Endothelial cell of umbilical vein (primary cell): ENCODE results near the gene ITGA3. TPM values are rescaled to one million over a fixed set of nuclear protein-coding genes. Genes with fewer than 3 reads are reported as not detected.

Experiments used
- BruUV-seq: library from RNA; stranded (reverse); fragments of 400-500 nt; replicated peaks from 2 replicates; lab custom pipeline; 2021; lab: Mats Ljungman, UMichigan
- CTCF ChIA-PET: fragments of 300-600, 350-600 bp; sonication (Branson Sonifier 250); formaldehyde crosslinking; loops from one replicate; lab custom pipeline; 2021; ENCODE audit warnings: antibody characterized with exemption, inconsistent platforms; lab: Charles Lee
- POLR2A ChIA-PET: fragments of 300-600, 350-600 bp; sonication (Branson Sonifier 250); formaldehyde crosslinking; loops from one replicate; lab custom pipeline; 2021; ENCODE audit warnings: antibody characterized with exemption, inconsistent platforms; lab: Charles Lee
- DNase-seq: peaks from one replicate; pipeline ENCODE4 v3.0.0-alpha.2; 2011; ENCODE audit warnings: low read depth, low spot score
- FAIRE-seq: peaks from 2 replicates; lab custom pipeline; 2011; peaks lifted over from hg19 to GRCh38; lab: Jason Lieb, UNC
- H2AFZ ChIP-seq: 2 replicates; pipeline ENCODE4 v1.6.0; 2012; ENCODE audit warnings: low read depth, low read length, control low read depth, inconsistent platforms
- H3K27ac ChIP-seq: 2 replicates; pipeline ENCODE4 v1.5.1; 2011; ENCODE audit warnings: low read depth, mild to moderate bottlenecking, control low read depth, low read length, moderate library complexity; ENCODE audit not compliant: insufficient read depth
- H3K27me3 ChIP-seq, 2 experiments: 2 replicates each; pipeline versions ENCODE4 v1.6.0 to v1.6.1; 2011; ENCODE audit warnings: low read length in 2 of 2, mixed read lengths in 1 of 2; ENCODE audit not compliant: control insufficient read depth in 2 of 2, insufficient read depth in 2 of 2
- H3K36me3 ChIP-seq, 2 experiments: 2 replicates in 1 of 2; 3 replicates in 1 of 2; pipeline ENCODE4 v1.5.1; 2011; ENCODE audit warnings: low read length in 2 of 2, mild to moderate bottlenecking in 1 of 2, moderate library complexity in 1 of 2; ENCODE audit not compliant: control insufficient read depth in 2 of 2, insufficient read depth in 2 of 2; ENCODE audit errors: extremely low read depth in 1 of 2
- H3K4me1 ChIP-seq: 3 replicates; pipeline ENCODE4 v1.5.1; 2011; ENCODE audit warnings: mild to moderate bottlenecking, low read length; ENCODE audit not compliant: control insufficient read depth, insufficient read depth; ENCODE audit errors: extremely low read depth
- H3K4me2 ChIP-seq: 2 replicates; pipeline ENCODE4 v1.6.1; 2011; ENCODE audit warnings: low read length, control low read depth, mixed read lengths; ENCODE audit not compliant: insufficient read depth
- H3K4me3 ChIP-seq, 3 experiments: fragments of 200-600 bp in 1 of 3; sonication (generic), shearing (Covaris generic) in 1 of 3; replicated peaks in 1 of 3; 2 replicates each; pipeline ENCODE4 v1.5.1; 2011 to 2016; ENCODE audit warnings: control low read depth in 3 of 3, low read length in 3 of 3, mild to moderate bottlenecking in 2 of 3, inconsistent platforms in 1 of 3, low read depth in 1 of 3, moderate library complexity in 1 of 3; ENCODE audit not compliant: insufficient read depth in 1 of 3
- H3K79me2 ChIP-seq: 2 replicates; pipeline ENCODE4 v1.6.0; 2012; ENCODE audit warnings: low read length, inconsistent platforms; ENCODE audit not compliant: control insufficient read depth, insufficient read depth
- H3K9ac ChIP-seq: replicated peaks from 2 replicates; pipeline ENCODE3; 2011; ENCODE audit warnings: low read length, control low read depth; ENCODE audit not compliant: insufficient read depth; ENCODE audit errors: extremely low read depth
- H3K9me1 ChIP-seq: replicated peaks from 3 replicates; pipeline ENCODE4 v1.6.0; 2011; ENCODE audit warnings: mild to moderate bottlenecking, low read length; ENCODE audit not compliant: control insufficient read depth, insufficient read depth; ENCODE audit errors: extremely low read depth
- H3K9me3 ChIP-seq: replicated peaks from 2 replicates; pipeline ENCODE4 v1.5.1; 2012; ENCODE audit warnings: low read length, inconsistent platforms; ENCODE audit not compliant: control insufficient read depth, insufficient read depth
- H4K20me1 ChIP-seq: replicated peaks from 2 replicates; pipeline ENCODE3; 2011; ENCODE audit warnings: mild to moderate bottlenecking, low read length; ENCODE audit not compliant: control insufficient read depth, insufficient read depth; ENCODE audit errors: extremely low read depth
- EZH2 ChIP-seq: IDR thresholded peaks from 2 replicates; pipeline ENCODE4 v1.6.1; 2012; ENCODE audit warnings: borderline replicate concordance, low read depth, mild to moderate bottlenecking, moderate library complexity, low read length, inconsistent platforms; ENCODE audit not compliant: severe bottlenecking
- FOS ChIP-seq: IDR thresholded peaks from 2 replicates; pipeline ENCODE4 v1.6.1; 2011; ENCODE audit warnings: mild to moderate bottlenecking, low read length, moderate library complexity, borderline replicate concordance; ENCODE audit not compliant: insufficient read depth
- GATA2 ChIP-seq: IDR thresholded peaks from 2 replicates; pipeline ENCODE4 v1.7.0; 2011; ENCODE audit warnings: low read depth, mild to moderate bottlenecking, moderate library complexity, mixed read lengths, low read length; ENCODE audit not compliant: insufficient read length, insufficient read depth
- JUN ChIP-seq: IDR thresholded peaks from 2 replicates; pipeline ENCODE4 v1.6.1; 2011; ENCODE audit warnings: borderline replicate concordance, low read depth; ENCODE audit not compliant: insufficient read length, insufficient read depth
- MYC ChIP-seq: IDR thresholded peaks from one replicate; pipeline ENCODE4 v1.6.1; 2011; ENCODE audit warnings: mild to moderate bottlenecking, low read depth, low read length
- POLR2A ChIP-seq: IDR thresholded peaks from 2 replicates; pipeline ENCODE4 v1.6.1; 2012; ENCODE audit warnings: low read depth, mild to moderate bottlenecking, control low read depth, low read length
- POLR2AphosphoS5 ChIP-seq: IDR thresholded peaks from 2 replicates; pipeline ENCODE4 v1.6.1; 2012; ENCODE audit warnings: low read depth, mild to moderate bottlenecking, control low read depth, low read length, moderate library complexity; ENCODE audit not compliant: insufficient read depth
- dilution Hi-C: fragments of 300-500 bp; cut with MboI; formaldehyde crosslinking; loops from one replicate; pipeline ENCODE4 v1.15.0; 2019; ENCODE audit warnings: low sequenced_read_pairs; ENCODE audit not compliant: extremely low pct_ligation_motif_present
- intact Hi-C: fragments of 100-400 bp; cut with micrococcal nuclease; formaldehyde crosslinking; loops from one replicate; pipeline ENCODE4 v1.10.0; 2022
- polyA plus RNA-seq, 4 experiments: library from polyadenylated mRNA; depleted of rRNA in 3 of 4; stranded (reverse) in 3 of 4; unstranded in 1 of 4; fragments of >200 nt; gene quantifications; 2 replicates each; pipeline versions ENCODE4 v1.2.1 to v1.2.3, GENCODE V29; 2011 to 2012; ENCODE audit warnings: missing spikeins in 1 of 4
- total RNA-seq: library from RNA; stranded (reverse); gene quantifications from 2 replicates; pipeline ENCODE4 v1.2.3, GENCODE V29; 2021
- TF ChIP-seq, protein P1 (sequence below): IDR thresholded peaks from 2 replicates; pipeline ENCODE4 v1.6.1; 2011; ENCODE audit not compliant: insufficient read depth, insufficient read length
- TF ChIP-seq, protein P2 (sequence below), 2 donors: IDR thresholded peaks; 1 replicate in 1 of 2; 2 replicates in 1 of 2; pipeline ENCODE4 v1.5.1; 2011; ENCODE audit warnings: low read length in 2 of 2, mild to moderate bottlenecking in 2 of 2, moderate library complexity in 2 of 2, control low read depth in 1 of 2, inconsistent platforms in 1 of 2, low read depth in 1 of 2; ENCODE audit not compliant: insufficient read depth in 1 of 2; ENCODE audit errors: extremely low read depth in 1 of 2

Gene ITGA3
- total and polyA plus RNA-seq, 2 donors (not counting 3 experiments of a cell fraction or from before 2014, with no cell fraction given): 92.7 to 112 TPM

DNA sequence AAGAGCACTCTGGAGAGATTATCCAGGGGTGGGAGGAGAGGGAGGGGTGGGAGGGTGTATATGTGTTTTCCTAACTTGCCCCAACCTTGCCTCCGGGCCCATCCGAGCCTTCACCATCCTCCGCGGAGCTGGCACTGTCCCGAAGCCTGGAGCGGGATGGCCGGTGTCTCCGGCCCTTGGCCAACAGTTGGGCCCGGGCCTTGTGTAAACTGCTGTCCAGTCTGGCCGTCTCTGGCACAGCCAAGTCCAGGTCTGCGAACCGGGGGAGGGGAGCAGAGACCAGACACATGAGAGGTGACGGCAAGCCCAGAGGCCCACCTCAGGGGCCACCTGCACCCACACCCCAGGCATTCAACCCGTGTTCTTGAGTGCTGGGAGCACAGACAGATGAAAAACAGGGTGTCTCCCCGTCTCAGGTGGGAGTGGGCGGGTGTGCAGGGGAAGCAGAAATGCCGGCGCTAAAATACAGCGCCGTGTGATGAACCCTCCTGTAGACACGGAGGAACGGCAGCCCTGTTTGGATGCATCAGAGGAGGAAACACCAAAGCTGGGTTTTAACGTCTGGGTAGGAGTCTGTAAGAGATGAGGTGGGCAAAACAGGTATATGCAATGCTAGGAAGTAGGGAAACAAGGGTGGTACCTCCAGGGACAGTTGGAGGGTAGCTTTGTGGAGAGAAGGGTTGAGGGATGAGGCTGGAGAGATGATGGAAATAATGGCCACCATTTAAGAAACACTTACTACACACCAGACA, 62.3 kb downstream of the ITGA3 start:
- intact Hi-C loops: loop anchor here (10.0 kb wide), 1 partner anchor 147 kb away; no protein-coding TSS in a partner anchor
- Histone ChIP-seq H3K4me3 (no peak overlapping the region), H3K27me3 (no peaks in the 10 kb centered on the region), H4K20me1 (no peaks in the 10 kb centered on the region), H3K36me3 (peaks cover 0 to 4% of the 10 kb centered on the region in 2 experiments), H3K4me2 (no peak overlapping the region), H3K9me3 (no peaks in the 10 kb centered on the region), H3K9ac (no peak overlapping the region), H2AFZ (no peak overlapping the region), H3K27ac (no peak overlapping the region), H3K79me2 (no peaks in the 10 kb centered on the region), H3K9me1 (no peaks in the 10 kb centered on the region), H3K4me1 (peaks cover under 1% of the 10 kb centered on the region)
- TF ChIP-seq MYC: no peak
- no peak for TF ChIP-seq EZH2
- TF ChIP-seq, protein P1, sequence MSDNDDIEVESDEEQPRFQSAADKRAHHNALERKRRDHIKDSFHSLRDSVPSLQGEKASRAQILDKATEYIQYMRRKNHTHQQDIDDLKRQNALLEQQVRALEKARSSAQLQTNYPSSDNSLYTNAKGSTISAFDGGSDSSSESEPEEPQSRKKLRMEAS: no peak
- TF ChIP-seq GATA2: no peak
- TF ChIP-seq POLR2A: no peak
- no peak for TF ChIP-seq FOS
- TF ChIP-seq JUN: no peak
- TF ChIP-seq, protein P2, sequence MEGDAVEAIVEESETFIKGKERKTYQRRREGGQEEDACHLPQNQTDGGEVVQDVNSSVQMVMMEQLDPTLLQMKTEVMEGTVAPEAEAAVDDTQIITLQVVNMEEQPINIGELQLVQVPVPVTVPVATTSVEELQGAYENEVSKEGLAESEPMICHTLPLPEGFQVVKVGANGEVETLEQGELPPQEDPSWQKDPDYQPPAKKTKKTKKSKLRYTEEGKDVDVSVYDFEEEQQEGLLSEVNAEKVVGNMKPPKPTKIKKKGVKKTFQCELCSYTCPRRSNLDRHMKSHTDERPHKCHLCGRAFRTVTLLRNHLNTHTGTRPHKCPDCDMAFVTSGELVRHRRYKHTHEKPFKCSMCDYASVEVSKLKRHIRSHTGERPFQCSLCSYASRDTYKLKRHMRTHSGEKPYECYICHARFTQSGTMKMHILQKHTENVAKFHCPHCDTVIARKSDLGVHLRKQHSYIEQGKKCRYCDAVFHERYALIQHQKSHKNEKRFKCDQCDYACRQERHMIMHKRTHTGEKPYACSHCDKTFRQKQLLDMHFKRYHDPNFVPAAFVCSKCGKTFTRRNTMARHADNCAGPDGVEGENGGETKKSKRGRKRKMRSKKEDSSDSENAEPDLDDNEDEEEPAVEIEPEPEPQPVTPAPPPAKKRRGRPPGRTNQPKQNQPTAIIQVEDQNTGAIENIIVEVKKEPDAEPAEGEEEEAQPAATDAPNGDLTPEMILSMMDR (IDR thresholded peaks at IDR 0.05; ENCODE audit: extremely low read depth in 1 of 2, insufficient read depth in 1 of 2, low read depth in 1 of 2, low read length in 2 of 2): no peak
- no peak for TF ChIP-seq POLR2AphosphoS5
- FAIRE-seq (no peak), DNase-seq (no peak)
- no TSS peak for BruUV-seq
- ChIA-PET CTCF (interaction anchor here (0.7 to 4.6 kb wide), 17 partner anchors 9 to 180 kb away, joined by 3 to 57 read pairs (median 9); partner anchors contain the start of genes PPP1R9B and SAMD14), POLR2A (interaction anchor here (0.5 to 0.7 kb wide), 2 partner anchors 13 to 33 kb away, joined by 3 to 4 read pairs; no protein-coding TSS in a partner anchor)
- dilution Hi-C loops: no loop called here
